Activated CD4-positive, alpha-beta memory T cell treated with anti-CD3 and anti-CD28 coated beads for 36 hours (primary cell): ENCODE measurements around the gene SHISA7. TPM values are rescaled to one million over a fixed set of nuclear protein-coding genes. Genes with fewer than 3 reads are reported as not detected.

Source experiments
- CTCF ChIA-PET: fragments of 350-600 bp; sonication (Branson Sonifier 250); formaldehyde crosslinking; loops from one replicate; lab custom pipeline; 2021; ENCODE audit warnings: antibody characterized with exemption, inconsistent platforms; lab: Charles Lee
- POLR2A ChIA-PET: fragments of 350-600 bp; sonication (Branson Sonifier 250); formaldehyde crosslinking; loops from one replicate; lab custom pipeline; 2021; ENCODE audit warnings: antibody characterized with exemption; lab: Charles Lee
- DNase-seq: peaks from one replicate; pipeline ENCODE4 v3.0.0-alpha.2; 2020
- H3K27ac Mint-ChIP-seq: one replicate; pipeline ENCODE4 v1.8.0; 2021; ENCODE audit warnings: mixed read lengths
- H3K27me3 Mint-ChIP-seq: one replicate; pipeline ENCODE4 v1.8.0; 2021; ENCODE audit warnings: mixed read lengths
- H3K36me3 Mint-ChIP-seq: one replicate; pipeline ENCODE4 v1.8.0; 2021; ENCODE audit warnings: mixed read lengths
- H3K4me1 Mint-ChIP-seq: one replicate; pipeline ENCODE4 v1.8.0; 2021; ENCODE audit warnings: low read depth, mixed read lengths
- H3K4me3 Mint-ChIP-seq: one replicate; pipeline ENCODE4 v1.8.0; 2021; ENCODE audit warnings: mild to moderate bottlenecking, mixed read lengths
- H3K9me3 Mint-ChIP-seq: one replicate; pipeline ENCODE4 v1.8.0; 2021; ENCODE audit warnings: mixed read lengths
- intact Hi-C: fragments of 100-400 bp; cut with micrococcal nuclease; formaldehyde crosslinking; loops from one replicate; pipeline ENCODE4 v1.15.1; 2023
- total RNA-seq, 2 experiments: library from RNA; stranded (reverse); gene quantifications; one replicate each; pipeline ENCODE4 v1.2.3, GENCODE V29; 2021

SHISA7 gene
- total RNA-seq, 2 experiments from 2014 or later = not detected

GRCh38 chr19:55459950-55460657 is 17.0 kb upstream of the SHISA7 start:
- Mint-ChIP-seq H3K4me1 (peaks cover 21% of the 10 kb centered on the region), H3K9me3 (no peaks in the 10 kb centered on the region), H3K27me3 (peaks cover 2% of the 10 kb centered on the region), H3K4me3 (peak overlapping the region; percentile 91), H3K36me3 (no peaks in the 10 kb centered on the region), H3K27ac (no peak overlapping the region)
- intact Hi-C loops = loop anchor here (2.0 kb wide), 2 partner anchors 17 to 121 kb away; partner anchors contain the start of genes KMT5C and ZNF628
- ChIA-PET CTCF (interaction anchor here (2.4 kb wide), 1 partner anchor 7 kb away, joined by 10 read pairs; no protein-coding TSS in a partner anchor), POLR2A (interaction anchor here (1.2 kb wide), 1 partner anchor 17 kb away, joined by 3 read pairs; no protein-coding TSS in a partner anchor)
- DNase-seq = no peak

- H3K4me3 Mint-ChIP-seq = no peak overlapping the region
- H3K27me3 Mint-ChIP-seq = peaks cover 2% of the 10 kb centered on the region
- POLR2A ChIA-PET = interaction anchor here (1.2 kb wide), 1 partner anchor 18 kb away, joined by 3 read pairs; no protein-coding TSS in a partner anchor
- H3K36me3 Mint-ChIP-seq = peaks cover 3% of the 10 kb centered on the region
- intact Hi-C loops = no loop called here
- H3K4me1 Mint-ChIP-seq = peaks cover 21% of the 10 kb centered on the region
- H3K9me3 Mint-ChIP-seq = no peaks in the 10 kb centered on the region
- CTCF ChIA-PET = interaction anchor here (2.4 kb wide), 1 partner anchor 8 kb away, joined by 10 read pairs; no protein-coding TSS in a partner anchor
- no peak for DNase-seq
- H3K27ac Mint-ChIP-seq = no peak overlapping the region
These were observed 16.4 kb upstream of the SHISA7 start for GRCh38 chr19:55459551-55459949.

GRCh38 chr19:55457683-55458457 is 14.8 kb upstream of the SHISA7 start:
- no peak overlapping the region for H3K27ac Mint-ChIP-seq
- intact Hi-C loops = no loop called here
- CTCF ChIA-PET = interaction anchor here (1.0 to 2.4 kb wide), 2 partner anchors 9 to 46 kb away, joined by 4 to 10 read pairs; no protein-coding TSS in a partner anchor
- peaks cover 11% of the 10 kb centered on the region for H3K27me3 Mint-ChIP-seq
- peaks cover 23% of the 10 kb centered on the region for H3K4me1 Mint-ChIP-seq
- no peak for DNase-seq
- POLR2A ChIA-PET = no interaction called here
- peaks cover 4% of the 10 kb centered on the region for H3K36me3 Mint-ChIP-seq
- no peaks in the 10 kb centered on the region for H3K9me3 Mint-ChIP-seq
- no peak overlapping the region for H3K4me3 Mint-ChIP-seq

GRCh38 chr19:55456347-55456746 is 13.2 kb upstream of the SHISA7 start:
- DNase-seq = no peak
- ChIA-PET POLR2A (no interaction called here), CTCF (no interaction called here)
- intact Hi-C loops = no loop called here
- Mint-ChIP-seq H3K27me3 (peaks cover 16% of the 10 kb centered on the region), H3K36me3 (peaks cover 4% of the 10 kb centered on the region), H3K4me1 (peaks cover 18% of the 10 kb centered on the region), H3K4me3 (no peak overlapping the region), H3K27ac (no peak overlapping the region), H3K9me3 (no peaks in the 10 kb centered on the region)

GRCh38 chr19:55455576-55456235 is 12.6 kb upstream of the SHISA7 start:
- intact Hi-C loops = no loop called here
- CTCF ChIA-PET = no interaction called here
- peaks cover 4% of the 10 kb centered on the region for H3K36me3 Mint-ChIP-seq
- H3K4me1 Mint-ChIP-seq = peaks cover 15% of the 10 kb centered on the region
- H3K9me3 Mint-ChIP-seq = no peaks in the 10 kb centered on the region
- peaks cover 18% of the 10 kb centered on the region for H3K27me3 Mint-ChIP-seq
- H3K4me3 Mint-ChIP-seq = no peak overlapping the region
- H3K27ac Mint-ChIP-seq = no peak overlapping the region
- DNase-seq = no peak
- POLR2A ChIA-PET = no interaction called here

GRCh38 chr19:55454787-55455243 is 11.7 kb upstream of the SHISA7 start:
- Mint-ChIP-seq H3K4me3 (no peak overlapping the region), H3K27me3 (peaks cover 22% of the 10 kb centered on the region), H3K9me3 (no peaks in the 10 kb centered on the region), H3K4me1 (peaks cover 7% of the 10 kb centered on the region), H3K27ac (no peak overlapping the region), H3K36me3 (peaks cover 4% of the 10 kb centered on the region)
- ChIA-PET CTCF (interaction anchor here (1.1 to 3.3 kb wide), 3 partner anchors 16 to 313 kb away, joined by 3 to 14 read pairs (median 3); no protein-coding TSS in a partner anchor), POLR2A (no interaction called here)
- intact Hi-C loops = loop anchor here (1.0 kb wide), 1 partner anchor 163 kb away; no protein-coding TSS in a partner anchor
- peak; percentile 62 for DNase-seq

- no peak overlapping the region for H3K27ac Mint-ChIP-seq
- DNase-seq = no peak
- no peaks in the 10 kb centered on the region for H3K9me3 Mint-ChIP-seq
- CTCF ChIA-PET = interaction anchor here (0.6 to 3.3 kb wide), 7 partner anchors 9 to 312 kb away, joined by 3 to 14 read pairs (median 3); no protein-coding TSS in a partner anchor
- H3K27me3 Mint-ChIP-seq = peaks cover 22% of the 10 kb centered on the region
- H3K4me1 Mint-ChIP-seq = peaks cover 7% of the 10 kb centered on the region
- no peak overlapping the region for H3K4me3 Mint-ChIP-seq
- peaks cover 4% of the 10 kb centered on the region for H3K36me3 Mint-ChIP-seq
- POLR2A ChIA-PET = no interaction called here
- intact Hi-C loops = loop anchor here (1.0 kb wide), 1 partner anchor 161 kb away; no protein-coding TSS in a partner anchor
These were observed 10.6 kb upstream of the SHISA7 start for GRCh38 chr19:55453511-55454260.

- peak; percentile 52 for DNase-seq
- peaks cover 22% of the 10 kb centered on the region for H3K27me3 Mint-ChIP-seq
- H3K27ac Mint-ChIP-seq = no peak overlapping the region
- peaks cover 7% of the 10 kb centered on the region for H3K4me1 Mint-ChIP-seq
- CTCF ChIA-PET = interaction anchor here (0.6 to 3.3 kb wide), 3 partner anchors 15 to 152 kb away, joined by 3 to 14 read pairs (median 12); no protein-coding TSS in a partner anchor
- H3K4me3 Mint-ChIP-seq = no peak overlapping the region
- H3K9me3 Mint-ChIP-seq = no peaks in the 10 kb centered on the region
- peaks cover 4% of the 10 kb centered on the region for H3K36me3 Mint-ChIP-seq
- POLR2A ChIA-PET = no interaction called here
- intact Hi-C loops = no loop called here
These were observed 9.7 kb upstream of the SHISA7 start for GRCh38 chr19:55452749-55453346.

- H3K27me3 Mint-ChIP-seq = peaks cover 22% of the 10 kb centered on the region
- no peak for DNase-seq
- CTCF ChIA-PET = interaction anchor here (2.0 to 3.3 kb wide), 2 partner anchors 15 to 52 kb away, joined by 12 to 14 read pairs; no protein-coding TSS in a partner anchor
- peaks cover 7% of the 10 kb centered on the region for H3K4me1 Mint-ChIP-seq
- H3K4me3 Mint-ChIP-seq = no peak overlapping the region
- H3K36me3 Mint-ChIP-seq = peaks cover 4% of the 10 kb centered on the region
- intact Hi-C loops = no loop called here
- H3K9me3 Mint-ChIP-seq = no peaks in the 10 kb centered on the region
- POLR2A ChIA-PET = interaction anchor here (0.7 kb wide), 1 partner anchor 197 kb away, joined by 3 read pairs; no protein-coding TSS in a partner anchor
- no peak overlapping the region for H3K27ac Mint-ChIP-seq
These were observed 9.1 kb upstream of the SHISA7 start for GRCh38 chr19:55451965-55452748.
